ENCODE measurements around the gene SERPINA10. TPM values are rescaled to one million over a fixed set of nuclear protein-coding genes. Genes with fewer than 3 reads are reported as not detected.

Gene SERPINA10
- total and polyA plus RNA-seq, 2 of the 13 experiments (the other 11 are each of a cell fraction or from before 2014, with no cell fraction given), result 20.1 to 20.2 TPM

DNA sequence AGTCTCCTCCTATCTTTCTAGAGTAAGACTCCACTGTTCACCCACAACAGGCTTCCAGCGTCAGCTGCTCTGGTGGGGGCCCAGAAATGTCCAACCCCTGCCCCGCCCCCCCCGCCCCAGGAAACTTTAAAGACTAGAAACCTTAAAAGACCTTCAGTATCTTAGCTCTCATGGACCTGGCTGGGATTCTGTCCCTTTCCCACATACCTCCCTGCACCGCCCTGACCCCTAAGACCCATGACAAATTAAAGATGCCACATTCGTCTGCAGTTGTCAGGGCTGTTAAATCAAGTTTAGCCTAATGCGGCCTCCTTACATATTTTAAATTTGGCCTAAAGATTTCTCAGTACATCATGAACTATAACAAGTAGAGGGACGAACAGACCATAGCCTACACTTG, 10.0 kb upstream of the SERPINA10 start:
- ATAC-seq (no peak), DNase-seq (ENCODE audit: low spot score) (no peak), FAIRE-seq (no peak)
- Histone ChIP-seq H2AFZ (ENCODE audit: low read length) (no peak overlapping the region), H3K4me2 (ENCODE audit: low read depth, low read length) (no peak overlapping the region), H3K79me2 (ENCODE audit: insufficient read depth, low read length) (no peaks in the 10 kb centered on the region), H4K20me1 (ENCODE audit: insufficient read depth, low read length) (no peaks in the 10 kb centered on the region), H3K27me3 (ENCODE audit: control insufficient read depth in 1 of 2, insufficient read depth in 2 of 2, low read length in 2 of 2) (no peaks in the 10 kb centered on the region), H3K9ac (ENCODE audit: insufficient read depth, low read depth, low read length) (no peak overlapping the region), H3K27ac (ENCODE audit: extremely low read length, insufficient read depth, low read length) (no peak overlapping the region), H3K9me3 (ENCODE audit: low read length) (0 out of 2 replicates have a peak, but pooled peaks cover 3% of the 10 kb centered on the region), H3K4me1 (ENCODE audit: insufficient read depth, low read length) (peaks cover 20% of the 10 kb centered on the region), H3K36me3 (replicated peaks in 1 of 2; ENCODE audit: control insufficient read depth in 1 of 2, insufficient read depth in 2 of 2, low read length in 2 of 2) (peaks cover 23 to 49% of the 10 kb centered on the region in 2 experiments), H3K4me3 (replicated peaks in 1 of 3; ENCODE audit: insufficient read depth in 1 of 3, low read depth in 2 of 3, low read length in 3 of 3) (no peak overlapping the region)
- intact Hi-C loops (cut with micrococcal nuclease; ENCODE audit: unreplicated experiment) (no loop called here), in situ Hi-C loops (cut with HindIII; ENCODE audit: extremely low pct_ligation_motif_present, low pct_unique_long_range_greater_than_20kb) (loop anchor here (10.0 kb wide), 1 partner anchor 248 kb away; no protein-coding TSS in a partner anchor)
- ChIA-PET POLR2A (no interaction called here), CTCF (ENCODE audit: low intra/inter-chr PET ratio, low total read pairs) (no interaction called here)
- 96% methylated on average over 7 of the region's 7 CpGs for WGBS (ENCODE audit: low lambda C conversion rate)
- TF ChIP-seq ZNF451 (CRISPR knock-in tag; IDR thresholded peaks at IDR 0.05) (no peak), CREBL2 (CRISPR knock-in tag; IDR thresholded peaks at IDR 0.05; ENCODE audit: borderline replicate concordance) (no peak), KDM5B (CRISPR knock-in tag; IDR thresholded peaks at IDR 0.05; ENCODE audit: borderline replicate concordance) (no peak), ZNF501 (CRISPR knock-in tag; IDR thresholded peaks at IDR 0.05) (no peak), DR1 (CRISPR knock-in tag; IDR thresholded peaks at IDR 0.05) (no peak), HMGA1 (CRISPR knock-in tag; conservative IDR thresholded peaks at IDR 0.05) (no peak), TAF15 (IDR thresholded peaks at IDR 0.05; ENCODE audit: low read depth, low read length, poor library complexity, severe bottlenecking) (no peak), PHB2 (IDR thresholded peaks at IDR 0.05; ENCODE audit: partially characterized antibody) (no peak), ZNF224 (CRISPR knock-in tag; IDR thresholded peaks at IDR 0.05) (no peak), ZBTB1 (CRISPR knock-in tag; IDR thresholded peaks at IDR 0.05; ENCODE audit: borderline replicate concordance) (no peak), PAWR (CRISPR knock-in tag; IDR thresholded peaks at IDR 0.05; ENCODE audit: borderline replicate concordance) (no peak), ATAD3A (CRISPR knock-in tag; IDR thresholded peaks at IDR 0.05) (no peak)
- TF ChIP-seq, protein P1, sequence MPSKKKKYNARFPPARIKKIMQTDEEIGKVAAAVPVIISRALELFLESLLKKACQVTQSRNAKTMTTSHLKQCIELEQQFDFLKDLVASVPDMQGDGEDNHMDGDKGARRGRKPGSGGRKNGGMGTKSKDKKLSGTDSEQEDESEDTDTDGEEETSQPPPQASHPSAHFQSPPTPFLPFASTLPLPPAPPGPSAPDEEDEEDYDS (CRISPR knock-in tag; IDR thresholded peaks at IDR 0.05), result no peak
- no TSS peak for BruUV-seq (replicated peaks)

Measured in HepG2 (cell line).